GM12878 (cell line): ENCODE measurements around the gene GRM7. TPM values are rescaled to one million over a fixed set of nuclear protein-coding genes. Genes with fewer than 3 reads are reported as not detected.

Experiments used
- ATAC-seq: fragments of 200-7000 bp; cut with Tn5 transposase; 3 replicates; pipeline ENCODE4 v1.9.1; 2020; ENCODE audit warnings: mild to moderate bottlenecking, moderate library complexity
- BruUV-seq: library from RNA; stranded (reverse); fragments of 400-500 nt; replicated peaks from 2 replicates; lab custom pipeline; 2021; lab: Mats Ljungman, UMichigan
- CTCF ChIA-PET: fragments of 300-600 bp; sonication (Branson Sonifier 250); formaldehyde crosslinking; extraction: SDS; loops from one replicate; lab custom pipeline; 2021; ENCODE audit warnings: inconsistent platforms; lab: Yijun Ruan, JAX
- POLR2A ChIA-PET: fragments of 350-600 bp; formaldehyde crosslinking; extraction: SDS; loops from one replicate; lab custom pipeline; 2021; ENCODE audit warnings: inconsistent platforms; lab: Charles Lee
- RAD21 ChIA-PET: fragments of 300-600 bp; sonication (Branson Sonifier 250); formaldehyde crosslinking; loops from one replicate; lab custom pipeline; 2023; ENCODE audit warnings: antibody characterized with exemption; ENCODE audit not compliant: unreplicated experiment; lab: Charles Lee
- SMC1A ChIA-PET: fragments of 300-600 bp; sonication (Branson Sonifier 250); formaldehyde crosslinking; loops from one replicate; lab custom pipeline; 2023; ENCODE audit not compliant: unreplicated experiment, uncharacterized antibody; lab: Charles Lee
- DNase-seq: peaks from one replicate; pipeline ENCODE4 v3.0.0-alpha.2; 2011; ENCODE audit warnings: low read depth, low spot score
- FAIRE-seq: peaks from 3 replicates; lab custom pipeline; 2011; peaks lifted over from hg19 to GRCh38; lab: Jason Lieb, UNC
- H2AFZ ChIP-seq: 2 replicates; pipeline ENCODE4 v1.6.0; 2011; ENCODE audit warnings: low read depth, low read length, control low read depth; ENCODE audit not compliant: control insufficient read depth
- H3K27ac ChIP-seq: 2 replicates; pipeline ENCODE4 v1.5.1; 2011; ENCODE audit warnings: control low read depth; ENCODE audit not compliant: control insufficient read depth, insufficient read depth
- H3K27me3 ChIP-seq, 2 experiments: replicated peaks in 1 of 2; 2 replicates each; pipeline versions ENCODE4 v1.6.0 to v1.6.1; 2011; ENCODE audit warnings: low read length in 1 of 2; ENCODE audit not compliant: control insufficient read depth in 2 of 2, insufficient read depth in 2 of 2
- H3K36me3 ChIP-seq, 2 experiments: 2 replicates each; pipeline ENCODE4 v1.5.1; 2011; ENCODE audit warnings: low read length in 1 of 2; ENCODE audit not compliant: control insufficient read depth in 2 of 2, insufficient read depth in 2 of 2
- H3K4me1 ChIP-seq: 2 replicates; pipeline ENCODE4 v1.6.1; 2011; ENCODE audit warnings: mild to moderate bottlenecking, low read length, moderate library complexity, mixed read lengths; ENCODE audit not compliant: control insufficient read depth, insufficient read depth
- H3K4me2 ChIP-seq: 2 replicates; pipeline ENCODE4 v1.6.0; 2011; ENCODE audit warnings: control low read depth; ENCODE audit not compliant: control insufficient read depth, insufficient read depth
- H3K4me3 ChIP-seq: fragments of 200-600 bp; sonication (generic); 2 replicates; pipeline ENCODE4 v1.5.1; 2016
- H3K79me2 ChIP-seq: 2 replicates; pipeline ENCODE4 v1.6.0; 2011; ENCODE audit warnings: low read length; ENCODE audit not compliant: control insufficient read depth, insufficient read depth
- H3K9ac ChIP-seq: 2 replicates; pipeline ENCODE4 v1.8.0; 2011; ENCODE audit warnings: low read length, control low read depth, mixed read lengths; ENCODE audit not compliant: control insufficient read depth, insufficient read depth
- H3K9me3 ChIP-seq: replicated peaks from 3 replicates; pipeline ENCODE4 v1.5.1; 2011; ENCODE audit warnings: mild to moderate bottlenecking, low read length; ENCODE audit not compliant: control insufficient read depth, insufficient read depth
- H4K20me1 ChIP-seq: 2 replicates; pipeline ENCODE4 v1.6.0; 2011; ENCODE audit not compliant: control insufficient read depth, insufficient read depth
- BCL11A ChIP-seq: IDR thresholded peaks from 2 replicates; pipeline ENCODE4 v1.6.1; 2011; ENCODE audit warnings: low read depth, low read length
- EP300 ChIP-seq, 2 experiments: fragments of 150-350 bp in 1 of 2; IDR thresholded peaks; 2 replicates each; pipeline ENCODE4 v1.6.1; 2011 to 2012; ENCODE audit warnings: low read depth in 2 of 2, low read length in 2 of 2, borderline replicate concordance in 1 of 2, improper control_type of control experiment in 1 of 2, inconsistent platforms in 1 of 2; ENCODE audit not compliant: control insufficient read depth in 1 of 2
- HDGF ChIP-seq: fragments of 450-650 bp; IDR thresholded peaks from 2 replicates; pipeline ENCODE4 v1.6.1; 2016; ENCODE audit warnings: antibody characterized with exemption
- IRF3 ChIP-seq: fragments of 450-650 bp; IDR thresholded peaks from 2 replicates; pipeline ENCODE4 v1.6.1; 2014; ENCODE audit warnings: mild to moderate bottlenecking
- RAD51 ChIP-seq: fragments of 450-650 bp; IDR thresholded peaks from 2 replicates; pipeline ENCODE4 v1.6.1; 2016; ENCODE audit warnings: moderate library complexity, mild to moderate bottlenecking, inconsistent platforms
- SIN3A ChIP-seq: IDR thresholded peaks from 2 replicates; pipeline ENCODE4 v1.6.1; 2012; ENCODE audit warnings: low read depth, low read length, improper control_type of control experiment
- SMC3 ChIP-seq: IDR thresholded peaks from 2 replicates; pipeline ENCODE4 v1.6.1; 2011; ENCODE audit warnings: low read length, improper control_type of control experiment, borderline replicate concordance
- ZBTB11 ChIP-seq: fragments of 450-650 bp; formaldehyde crosslinking; IDR thresholded peaks from 2 replicates; pipeline ENCODE4 v1.5.0; 2022; ENCODE audit warnings: mild to moderate bottlenecking, missing genetic modification characterization
- ZBTB33 ChIP-seq: fragments of 450-650 bp; IDR thresholded peaks from 2 replicates; pipeline ENCODE4 v1.6.1; 2017; ENCODE audit warnings: mild to moderate bottlenecking
- WGBS: methylation state at CpG from one replicate; pipeline ENCODE4 v1.1.6; 2016; ENCODE audit warnings: low lambda C conversion rate; ENCODE audit not compliant: insufficient replicate concordance, insufficient coverage; ENCODE audit errors: missing lambda C conversion rate; 5-methylcytosine and 5-hydroxymethylcytosine counted together
- in situ Hi-C: fragments of 300-500 bp; cut with MboI; formaldehyde crosslinking; loops from 9 replicates; pipeline ENCODE4 v1.14.3; 2018; ENCODE audit warnings: mixed read lengths
- intact Hi-C: fragments of 100-400 bp; cut with micrococcal nuclease; formaldehyde crosslinking; loops from one replicate; pipeline ENCODE4 v1.14.2; 2022; ENCODE audit not compliant: unreplicated experiment
- polyA plus RNA-seq, 11 experiments: library from polyadenylated mRNA; depleted of rRNA in 4 of 11; unstranded in 6 of 11; stranded (reverse) in 5 of 11; fragments of >200 nt; fragmentation: Nextera tagmentation in 4 of 11; fragmentation: Illumina TruSeq in 1 of 11; extraction: Ambion mirVana in 4 of 11; extraction: Trizol in 1 of 11; gene quantifications; 1 replicate in 1 of 11; 2 replicates in 10 of 11; pipeline versions ENCODE4 v1.2.1 to v1.2.3, GENCODE V29; 2011 to 2016; ENCODE audit warnings: inconsistent platforms in 2 of 11, missing spikeins in 2 of 11, low read depth in 1 of 11
- total RNA-seq, 4 experiments: library from RNA; depleted of rRNA in 3 of 4; stranded (reverse); fragments of >200 nt in 3 of 4; fragmentation: Illumina TruSeq in 1 of 4; extraction: Trizol in 1 of 4; gene quantifications; 2 replicates each; pipeline versions ENCODE4 v1.2.1 to v1.2.3, GENCODE V29; 2013 to 2021

GRM7 gene
- total and polyA plus RNA-seq, 10 of the 15 experiments (the other 5 are each of a cell fraction or from before 2014, with no cell fraction given): not detected

- Histone ChIP-seq H3K79me2 (no peaks in the 10 kb centered on the region), H3K4me1 (no peaks in the 10 kb centered on the region), H3K4me2 (no peak overlapping the region), H3K4me3 (no peak overlapping the region), H3K9ac (no peak overlapping the region), H3K27me3 (no peaks in the 10 kb centered on the region), H3K27ac (no peak overlapping the region), H4K20me1 (no peaks in the 10 kb centered on the region), H3K36me3 (no peaks in the 10 kb centered on the region), H3K9me3 (no peaks in the 10 kb centered on the region), H2AFZ (no peak overlapping the region)
- 30% methylated on average over 12 of the region's 12 CpGs for WGBS
- no TSS peak for BruUV-seq
- no peak for TF ChIP-seq RAD51
- no peak for TF ChIP-seq ZBTB33
- TF ChIP-seq SIN3A: no peak
- no peak for TF ChIP-seq HDGF
- no peak for TF ChIP-seq SMC3
- no peak for TF ChIP-seq EP300 (IDR thresholded peaks at IDR 0.05; ENCODE audit: borderline replicate concordance in 1 of 2, control insufficient read depth in 1 of 2, low read depth in 2 of 2, low read length in 2 of 2)
- no peak for TF ChIP-seq BCL11A
- SMC1A ChIA-PET: no interaction called here
- CTCF ChIA-PET: no interaction called here
- intact Hi-C loops (no loop called here), in situ Hi-C loops (no loop called here)
- FAIRE-seq: no peak
- no peak for ATAC-seq
- POLR2A ChIA-PET: no interaction called here
- RAD21 ChIA-PET: no interaction called here
- no peak for DNase-seq
Measured at GRCh38 chr3:7740458-7740857, 879.5 kb downstream of the GRM7 start.

- no peak for FAIRE-seq
- TF ChIP-seq IRF3: no peak
- no peak for TF ChIP-seq ZBTB11 (CRISPR knock-in tag)
- RAD21 ChIA-PET: no interaction called here
- POLR2A ChIA-PET: no interaction called here
- CTCF ChIA-PET: interaction anchor here (1.2 kb wide), 1 partner anchor 13 kb away, joined by 3 read pairs; no protein-coding TSS in a partner anchor
- intact Hi-C loops: no loop called here
- H3K9me3 ChIP-seq: no peaks in the 10 kb centered on the region
- SMC1A ChIA-PET: no interaction called here
- no peak overlapping the region for H2AFZ ChIP-seq
- no peak overlapping the region for H3K4me2 ChIP-seq
- no peaks in the 10 kb centered on the region for H3K79me2 ChIP-seq
- H3K4me1 ChIP-seq: no peaks in the 10 kb centered on the region
- H3K27ac ChIP-seq: no peak overlapping the region
- H3K9ac ChIP-seq: no peak overlapping the region
- H3K4me3 ChIP-seq: no peak overlapping the region
- in situ Hi-C loops: no loop called here
- DNase-seq: no peak
- ATAC-seq: no peak
- no TSS peak for BruUV-seq
- no peaks in the 10 kb centered on the region for H3K36me3 ChIP-seq
- H3K27me3 ChIP-seq: no peaks in the 10 kb centered on the region
- H4K20me1 ChIP-seq: no peaks in the 10 kb centered on the region
Measured at GRCh38 chr3:7744850-7745249, 883.9 kb downstream of the GRM7 start.
